H9 (cell line): Measurements from ENCODE around the gene HPS4. TPM values are rescaled to one million over a fixed set of nuclear protein-coding genes. Genes with fewer than 3 reads are reported as not detected.

Experiments
- DNase-seq: peaks from one replicate; pipeline ENCODE4 v3.0.0-alpha.2; 2017
- H2AFZ ChIP-seq: one replicate; pipeline ENCODE4 v1.6.1; 2013; ENCODE audit warnings: mild to moderate bottlenecking, low read length, control low read depth, moderate library complexity
- H2AK5ac ChIP-seq: 2 replicates; pipeline ENCODE4 v1.6.1; 2013; ENCODE audit warnings: low read length, control low read depth, mixed read lengths; ENCODE audit not compliant: insufficient read length
- H2BK120ac ChIP-seq: one replicate; pipeline ENCODE4 v1.6.1; 2013; ENCODE audit warnings: low read depth, mild to moderate bottlenecking, low read length, control low read depth, inconsistent platforms; ENCODE audit not compliant: poor library complexity, severe bottlenecking
- H2BK12ac ChIP-seq: 2 replicates; pipeline ENCODE4 v1.6.1; 2013; ENCODE audit warnings: low read length, control low read depth, mixed read lengths, low read depth; ENCODE audit not compliant: insufficient read length
- H2BK15ac ChIP-seq: 2 replicates; pipeline ENCODE4 v1.6.1; 2013; ENCODE audit warnings: low read depth, low read length, control low read depth
- H2BK20ac ChIP-seq: one replicate; pipeline ENCODE4 v1.6.1; 2013; ENCODE audit warnings: low read depth, mild to moderate bottlenecking, low read length, control low read depth, inconsistent platforms; ENCODE audit not compliant: poor library complexity, severe bottlenecking
- H2BK5ac ChIP-seq: 2 replicates; pipeline ENCODE4 v1.6.1; 2013; ENCODE audit warnings: low read length, control low read depth, mixed read lengths; ENCODE audit not compliant: insufficient read length
- H3K14ac ChIP-seq: 2 replicates; pipeline ENCODE4 v1.6.1; 2013; ENCODE audit warnings: low read length, control low read depth; ENCODE audit not compliant: insufficient read depth
- H3K18ac ChIP-seq: 2 replicates; pipeline ENCODE4 v1.6.1; 2013; ENCODE audit warnings: low read depth, mild to moderate bottlenecking, mixed read lengths, low read length, control low read depth; ENCODE audit not compliant: insufficient read length
- H3K23ac ChIP-seq: 2 replicates; pipeline ENCODE4 v1.6.1; 2013; ENCODE audit warnings: low read length, control low read depth, mixed read lengths, low read depth; ENCODE audit not compliant: insufficient read length
- H3K23me2 ChIP-seq: 2 replicates; pipeline ENCODE4 v1.6.1; 2013; ENCODE audit warnings: low read depth, mild to moderate bottlenecking, mixed read lengths, low read length, control low read depth; ENCODE audit not compliant: insufficient read length, poor library complexity, severe bottlenecking
- H3K27ac ChIP-seq: 2 replicates; pipeline ENCODE4 v1.5.1; 2013; ENCODE audit warnings: low read length, control low read depth, mixed read lengths, low read depth; ENCODE audit not compliant: insufficient read length
- H3K27me3 ChIP-seq: 2 replicates; pipeline ENCODE4 v1.6.1; 2013; ENCODE audit warnings: low read length, control low read depth, inconsistent platforms; ENCODE audit not compliant: insufficient read depth
- H3K4ac ChIP-seq: 2 replicates; pipeline ENCODE4 v1.6.1; 2013; ENCODE audit warnings: low read depth, mild to moderate bottlenecking, control low read depth, inconsistent platforms, low read length, moderate library complexity
- H3K4me1 ChIP-seq: 2 replicates; pipeline ENCODE4 v1.6.1; 2013; ENCODE audit warnings: low read length, control low read depth, inconsistent platforms; ENCODE audit not compliant: insufficient read depth
- H3K4me2 ChIP-seq: 2 replicates; pipeline ENCODE4 v1.6.1; 2013; ENCODE audit warnings: low read length, control low read depth, mixed read lengths; ENCODE audit not compliant: insufficient read length, insufficient read depth
- H3K56ac ChIP-seq: 2 replicates; pipeline ENCODE4 v1.6.1; 2013; ENCODE audit warnings: low read depth, mild to moderate bottlenecking, mixed read lengths, low read length, control low read depth; ENCODE audit not compliant: insufficient read length
- H3K79me1 ChIP-seq: 2 replicates; pipeline ENCODE4 v1.6.1; 2013; ENCODE audit warnings: low read depth, mild to moderate bottlenecking, moderate library complexity, low read length, control low read depth, inconsistent platforms; ENCODE audit not compliant: insufficient read depth, poor library complexity, severe bottlenecking
- H3K79me2 ChIP-seq: 2 replicates; pipeline ENCODE4 v1.6.1; 2013; ENCODE audit warnings: low read length, control low read depth, inconsistent platforms; ENCODE audit not compliant: insufficient read depth
- H3K9ac ChIP-seq: 2 replicates; pipeline ENCODE4 v1.6.1; 2013; ENCODE audit warnings: low read length, control low read depth, mixed read lengths; ENCODE audit not compliant: insufficient read length; ENCODE audit errors: extremely low read depth
- H3K9me3 ChIP-seq: one replicate; pipeline ENCODE4 v1.6.1; 2013; ENCODE audit warnings: low read depth, low read length, inconsistent platforms; ENCODE audit not compliant: control insufficient read depth
- H3T11ph ChIP-seq: one replicate; pipeline ENCODE4 v1.6.1; 2013; ENCODE audit warnings: mild to moderate bottlenecking, low read length, control low read depth, inconsistent platforms
- H4K20me1 ChIP-seq: one replicate; pipeline ENCODE4 v1.6.1; 2013; ENCODE audit not compliant: control insufficient read depth, insufficient read length, insufficient read depth
- H4K5ac ChIP-seq: 2 replicates; pipeline ENCODE4 v1.6.1; 2013; ENCODE audit warnings: low read depth, mild to moderate bottlenecking, mixed read lengths, low read length, control low read depth; ENCODE audit not compliant: insufficient read length
- H4K8ac ChIP-seq: replicated peaks from 2 replicates; pipeline ENCODE4 v1.6.1; 2013; ENCODE audit warnings: low read length, control low read depth, mixed read lengths, low read depth; ENCODE audit not compliant: insufficient read length
- H4K91ac ChIP-seq: 2 replicates; pipeline ENCODE4 v1.6.1; 2013; ENCODE audit warnings: low read depth, mild to moderate bottlenecking, moderate library complexity, mixed read lengths, low read length, control low read depth; ENCODE audit not compliant: insufficient read length
- H3K27ac Mint-ChIP-seq, 3 experiments: 2 replicates in 2 of 3; 3 replicates in 1 of 3; pipeline ENCODE4 v1.8.0; 2020 to 2021; ENCODE audit warnings: mixed read lengths in 3 of 3, mild to moderate bottlenecking in 1 of 3, moderate library complexity in 1 of 3
- H3K27me3 Mint-ChIP-seq: 2 replicates; pipeline ENCODE4 v1.8.0; 2021; ENCODE audit warnings: low read depth, mild to moderate bottlenecking, moderate library complexity, mixed read lengths
- H3K36me3 Mint-ChIP-seq, 3 experiments: 2 replicates in 2 of 3; 3 replicates in 1 of 3; pipeline ENCODE4 v1.8.0; 2020 to 2021; ENCODE audit warnings: low read depth in 3 of 3, mixed read lengths in 3 of 3; ENCODE audit not compliant: insufficient read depth in 1 of 3
- H3K4me1 Mint-ChIP-seq, 2 experiments: 2 replicates each; pipeline ENCODE4 v1.8.0; 2020; ENCODE audit warnings: mixed read lengths in 2 of 2
- H3K4me3 Mint-ChIP-seq, 2 experiments: 2 replicates in 1 of 2; 3 replicates in 1 of 2; pipeline ENCODE4 v1.8.0; 2020 to 2021; ENCODE audit warnings: mild to moderate bottlenecking in 2 of 2, mixed read lengths in 2 of 2, moderate library complexity in 1 of 2
- H3K9me3 Mint-ChIP-seq, 2 experiments: 2 replicates in 1 of 2; 3 replicates in 1 of 2; pipeline ENCODE4 v1.8.0; 2020; ENCODE audit warnings: mild to moderate bottlenecking in 2 of 2, mixed read lengths in 2 of 2, moderate library complexity in 1 of 2
- WGBS: extraction: QIAGEN DNeasy Blood & Tissue Kit; methylation state at CpG from one replicate; pipeline ENCODE4 v1.1.7; 2013; ENCODE audit warnings: missing lambda C conversion rate, low lambda C conversion rate, mixed read lengths; ENCODE audit not compliant: insufficient read length; ENCODE audit errors: extremely low coverage; 5-methylcytosine and 5-hydroxymethylcytosine counted together
- total RNA-seq: library from RNA; stranded (reverse); gene quantifications from 2 replicates; pipeline ENCODE4 v1.2.1, GENCODE V29; 2021
- TF ChIP-seq, protein P1 (sequence below): fragments of 200-600 bp; sonication (generic); conservative IDR thresholded peaks from 3 replicates; pipeline ENCODE4 v1.8.0; 2021; ENCODE audit warnings: antibody characterized with exemption, mild to moderate bottlenecking

HPS4 gene
- total RNA-seq, 1 experiment from 2014 or later, result 26.2 TPM

DNA sequence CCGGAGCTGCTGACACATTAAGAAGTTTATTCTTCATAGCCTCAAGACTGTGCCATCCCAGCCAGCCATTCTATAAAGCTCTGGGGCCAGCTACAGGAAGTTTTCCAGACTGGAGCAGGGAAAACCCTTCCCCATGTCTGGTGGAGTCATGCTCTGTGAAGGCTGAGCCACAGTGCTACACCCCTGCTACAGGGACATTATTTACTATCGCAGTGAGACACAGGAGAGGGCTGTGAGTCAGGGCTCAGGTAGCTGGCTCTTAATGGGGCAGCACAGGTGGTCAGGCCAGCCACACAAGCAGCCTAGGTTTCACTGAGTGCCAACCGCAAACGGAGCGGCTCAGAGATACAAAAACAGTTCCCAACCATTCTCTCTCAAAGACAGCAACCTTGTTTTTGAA lies 12.1 kb downstream of the HPS4 start:
- Histone ChIP-seq H2AK5ac (no peak overlapping the region), H4K5ac (no peak overlapping the region), H3K14ac (no peak overlapping the region), H3K4me2 (no peak overlapping the region), H3K4ac (no peak overlapping the region), H3K27me3 (no peaks in the 10 kb centered on the region), H2BK120ac (no peak overlapping the region), H4K20me1 (no peaks in the 10 kb centered on the region), H3K9ac (no peak overlapping the region), H3T11ph (no peak overlapping the region), H3K9me3 (no peaks in the 10 kb centered on the region), H2BK20ac (no peak overlapping the region), H3K18ac (no peak overlapping the region), H3K23ac (no peak overlapping the region), H3K27ac (no peak overlapping the region), H2BK12ac (no peak overlapping the region), H4K91ac (no peak overlapping the region), H3K56ac (no peak overlapping the region), H3K79me2 (no peaks in the 10 kb centered on the region), H2AFZ (no peak overlapping the region), H2BK5ac (no peak overlapping the region), H3K79me1 (no peaks in the 10 kb centered on the region), H3K23me2 (no peaks in the 10 kb centered on the region), H4K8ac (no peak overlapping the region), H2BK15ac (no peak overlapping the region), H3K4me1 (no peaks in the 10 kb centered on the region)
- Mint-ChIP-seq H3K4me3 (no peak overlapping the region), H3K9me3 (no peaks in the 10 kb centered on the region), H3K27me3 (peaks cover 2% of the 10 kb centered on the region; the same call in 1 of the 2 replicates), H3K27ac (no peak overlapping the region; a peak in 1 of 7 replicates), H3K4me1 (no peaks in the 10 kb centered on the region), H3K36me3 (peaks cover 37 to 80% (median 73%) of the 10 kb centered on the region in 3 experiments; a peak in 6 of 7 replicates)
- no CpG with 5 or more reads among the region's 5 CpGs for WGBS
- TF ChIP-seq, protein P1, sequence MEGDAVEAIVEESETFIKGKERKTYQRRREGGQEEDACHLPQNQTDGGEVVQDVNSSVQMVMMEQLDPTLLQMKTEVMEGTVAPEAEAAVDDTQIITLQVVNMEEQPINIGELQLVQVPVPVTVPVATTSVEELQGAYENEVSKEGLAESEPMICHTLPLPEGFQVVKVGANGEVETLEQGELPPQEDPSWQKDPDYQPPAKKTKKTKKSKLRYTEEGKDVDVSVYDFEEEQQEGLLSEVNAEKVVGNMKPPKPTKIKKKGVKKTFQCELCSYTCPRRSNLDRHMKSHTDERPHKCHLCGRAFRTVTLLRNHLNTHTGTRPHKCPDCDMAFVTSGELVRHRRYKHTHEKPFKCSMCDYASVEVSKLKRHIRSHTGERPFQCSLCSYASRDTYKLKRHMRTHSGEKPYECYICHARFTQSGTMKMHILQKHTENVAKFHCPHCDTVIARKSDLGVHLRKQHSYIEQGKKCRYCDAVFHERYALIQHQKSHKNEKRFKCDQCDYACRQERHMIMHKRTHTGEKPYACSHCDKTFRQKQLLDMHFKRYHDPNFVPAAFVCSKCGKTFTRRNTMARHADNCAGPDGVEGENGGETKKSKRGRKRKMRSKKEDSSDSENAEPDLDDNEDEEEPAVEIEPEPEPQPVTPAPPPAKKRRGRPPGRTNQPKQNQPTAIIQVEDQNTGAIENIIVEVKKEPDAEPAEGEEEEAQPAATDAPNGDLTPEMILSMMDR, result no peak
- DNase-seq, result no peak
